Osteocyte (in vitro differentiated cells): Measurements from ENCODE around the gene EFEMP1. TPM values are rescaled to one million over a fixed set of nuclear protein-coding genes. Genes with fewer than 3 reads are reported as not detected.

Source experiments
- DNase-seq: peaks from one replicate; pipeline ENCODE4 v3.0.0; 2021; ENCODE audit warnings: mixed read lengths; ENCODE audit not compliant: unreplicated experiment; ENCODE audit errors: extremely low spot score
- H3K27ac Mint-ChIP-seq: one replicate; pipeline ENCODE4 v1.8.0; 2021; ENCODE audit warnings: mild to moderate bottlenecking, mixed read lengths; ENCODE audit not compliant: unreplicated experiment
- H3K27me3 Mint-ChIP-seq: one replicate; pipeline ENCODE4 v1.8.0; 2021; ENCODE audit warnings: mixed read lengths; ENCODE audit not compliant: unreplicated experiment
- H3K36me3 Mint-ChIP-seq: one replicate; pipeline ENCODE4 v1.8.0; 2021; ENCODE audit warnings: mixed read lengths; ENCODE audit not compliant: unreplicated experiment
- H3K4me1 Mint-ChIP-seq: one replicate; pipeline ENCODE4 v1.8.0; 2021; ENCODE audit warnings: mixed read lengths; ENCODE audit not compliant: unreplicated experiment
- H3K4me3 Mint-ChIP-seq: one replicate; pipeline ENCODE4 v1.8.0; 2021; ENCODE audit warnings: mild to moderate bottlenecking, moderate library complexity, mixed read lengths; ENCODE audit not compliant: unreplicated experiment
- H3K9me3 Mint-ChIP-seq: one replicate; pipeline ENCODE4 v1.8.0; 2021; ENCODE audit warnings: mixed read lengths; ENCODE audit not compliant: unreplicated experiment
- CTCF ChIP-seq: fragments of 200-600 bp; sonication (generic); IDR thresholded peaks from 2 replicates; pipeline ENCODE4 v1.5.0; 2021; ENCODE audit warnings: antibody characterized with exemption, mild to moderate bottlenecking, moderate library complexity
- total RNA-seq: library from RNA; stranded (reverse); gene quantifications from 2 replicates; pipeline ENCODE4 v1.2.1, GENCODE V29; 2021

EFEMP1 gene
- total RNA-seq, 1 donor from 2014 or later = 7.4 TPM

DNA sequence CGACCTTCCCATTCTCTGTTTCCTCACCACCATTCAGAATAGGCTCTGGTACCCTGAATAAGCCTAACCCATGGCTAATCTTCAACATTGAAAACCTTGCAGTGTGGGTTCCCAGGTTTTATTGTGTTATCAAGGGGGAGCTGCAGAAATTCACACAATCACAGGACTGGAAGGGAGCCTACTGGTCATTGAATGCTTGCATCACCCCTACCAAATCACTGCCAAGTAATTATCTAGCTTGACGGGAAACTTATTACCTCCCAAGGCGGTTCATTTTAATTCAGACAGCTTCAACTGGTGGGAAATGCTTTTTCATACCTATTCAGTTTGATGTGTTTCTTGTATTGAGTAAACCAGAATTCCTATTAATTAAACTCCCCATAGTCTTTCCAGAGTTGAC lies 33.6 kb upstream of the EFEMP1 start:
- no peaks in the 10 kb centered on the region for H3K9me3 Mint-ChIP-seq
- H3K4me3 Mint-ChIP-seq = no peak overlapping the region
- H3K4me1 Mint-ChIP-seq = peaks cover 8% of the 10 kb centered on the region
- TF ChIP-seq CTCF = no peak
- H3K27ac Mint-ChIP-seq = no peak overlapping the region
- no peaks in the 10 kb centered on the region for H3K36me3 Mint-ChIP-seq
- no peak for DNase-seq
- peaks cover 41% of the 10 kb centered on the region for H3K27me3 Mint-ChIP-seq

- Mint-ChIP-seq H3K36me3 (no peaks in the 10 kb centered on the region), H3K27me3 (peaks cover 33% of the 10 kb centered on the region), H3K4me3 (no peak overlapping the region), H3K27ac (no peak overlapping the region), H3K9me3 (no peaks in the 10 kb centered on the region), H3K4me1 (peaks cover 5% of the 10 kb centered on the region)
- TF ChIP-seq CTCF = no peak
- DNase-seq = no peak
Observed at GRCh38 chr2:55954306-55955035, 30.9 kb upstream of the EFEMP1 start.

GRCh38 chr2:55952415-55952814 lies 28.8 kb upstream of the EFEMP1 start:
- Mint-ChIP-seq H3K4me3 (no peak overlapping the region), H3K27me3 (peaks cover 36% of the 10 kb centered on the region), H3K4me1 (no peaks in the 10 kb centered on the region), H3K9me3 (no peaks in the 10 kb centered on the region), H3K27ac (no peak overlapping the region), H3K36me3 (no peaks in the 10 kb centered on the region)
- TF ChIP-seq CTCF = no peak
- DNase-seq = no peak

- no peak for TF ChIP-seq CTCF
- peaks cover 35% of the 10 kb centered on the region for H3K27me3 Mint-ChIP-seq
- no peaks in the 10 kb centered on the region for H3K36me3 Mint-ChIP-seq
- no peaks in the 10 kb centered on the region for H3K4me1 Mint-ChIP-seq
- DNase-seq = no peak
- H3K27ac Mint-ChIP-seq = no peak overlapping the region
- H3K9me3 Mint-ChIP-seq = no peaks in the 10 kb centered on the region
- H3K4me3 Mint-ChIP-seq = no peak overlapping the region
Observed at GRCh38 chr2:55951533-55951932, 28.0 kb upstream of the EFEMP1 start.

DNA sequence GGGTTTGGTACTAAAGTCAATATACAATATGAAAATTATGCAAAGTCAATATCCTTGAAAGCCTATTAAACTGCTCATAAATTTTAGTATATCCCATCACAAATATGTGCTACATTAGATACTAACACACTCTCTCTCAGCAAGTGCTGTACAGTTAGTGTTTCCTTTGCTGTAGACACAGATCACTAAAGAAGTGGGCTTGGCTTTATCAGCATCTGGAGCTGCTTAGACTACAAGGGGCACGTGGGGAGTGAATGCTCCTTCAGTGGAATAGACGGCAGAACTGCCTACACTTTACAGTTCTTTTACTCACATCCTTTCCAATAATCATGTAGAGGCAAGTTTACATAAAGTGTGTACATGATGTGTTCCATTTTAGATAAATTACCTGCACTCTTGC lies 26.0 kb upstream of the EFEMP1 start:
- Mint-ChIP-seq H3K9me3 (no peaks in the 10 kb centered on the region), H3K36me3 (no peaks in the 10 kb centered on the region), H3K4me3 (no peak overlapping the region), H3K27me3 (peaks cover 43% of the 10 kb centered on the region), H3K27ac (no peak overlapping the region), H3K4me1 (no peaks in the 10 kb centered on the region)
- TF ChIP-seq CTCF = no peak
- no peak for DNase-seq
